Activated naive CD8-positive, alpha-beta T cell (primary cell): ENCODE measurements around the gene HLA-DPB1.
A peak's percentile ranks its signal among the peaks of the same experiment; 100 is the strongest.
"Not testable (repeated sequence)": the region's sequence is repeated elsewhere in the genome, so short reads cannot be mapped to it uniquely, and the experiment has no call there.

ENCODE experiments used
- H3K27ac Mint-ChIP-seq: one replicate; pipeline ENCODE4 v1.8.0; 2021; ENCODE audit warnings: mixed read lengths
- H3K27me3 Mint-ChIP-seq: one replicate; pipeline ENCODE4 v1.8.0; 2021; ENCODE audit warnings: mixed read lengths
- H3K36me3 Mint-ChIP-seq: one replicate; pipeline ENCODE4 v1.8.0; 2021; ENCODE audit warnings: mixed read lengths
- H3K4me1 Mint-ChIP-seq: one replicate; pipeline ENCODE4 v1.8.0; 2021; ENCODE audit warnings: low read depth, mixed read lengths
- H3K4me3 Mint-ChIP-seq: one replicate; pipeline ENCODE4 v1.8.0; 2021; ENCODE audit warnings: mild to moderate bottlenecking, mixed read lengths
- H3K9me3 Mint-ChIP-seq: one replicate; pipeline ENCODE4 v1.8.0; 2021; ENCODE audit warnings: low read depth, mixed read lengths

The HLA-DPB1 gene

GRCh38 chr6:33063435-33063834, 12.4 kb upstream of the HLA-DPB1 start:
- H3K27ac Mint-ChIP-seq, H3K4me1 Mint-ChIP-seq, H3K9me3 Mint-ChIP-seq, H3K27me3 Mint-ChIP-seq, H3K4me3 Mint-ChIP-seq: not testable (repeated sequence)
- H3K36me3 Mint-ChIP-seq = peaks cover 11% of the 10 kb centered on the region

GRCh38 chr6:33064723-33065122, 11.1 kb upstream of the HLA-DPB1 start:
- Mint-ChIP-seq H3K27ac (no peak overlapping the region), H3K4me1 (no peaks in the 10 kb centered on the region), H3K4me3 (no peak overlapping the region), H3K27me3 (no peaks in the 10 kb centered on the region), H3K36me3 (peaks cover 11% of the 10 kb centered on the region), H3K9me3 (no peaks in the 10 kb centered on the region)

DNA sequence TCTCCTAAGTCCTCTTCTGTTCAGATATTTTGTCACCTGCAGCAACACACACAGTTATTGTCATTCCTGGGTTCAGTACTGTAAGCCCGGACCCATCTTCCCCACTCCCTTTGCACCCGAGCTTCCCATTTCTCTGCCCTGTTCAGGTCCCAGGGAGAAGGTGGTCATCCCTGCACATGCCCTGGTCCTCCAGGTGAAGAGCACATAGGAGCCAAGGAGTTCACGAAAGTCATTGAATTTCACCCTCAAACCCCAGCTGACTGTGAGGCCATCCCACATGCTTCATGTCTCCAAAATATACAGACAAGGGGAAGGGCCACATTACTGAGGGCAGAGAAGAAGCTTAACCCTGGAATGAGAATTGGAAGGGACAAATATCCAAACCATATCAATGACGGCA, 10.5 kb upstream of the HLA-DPB1 start:
- Mint-ChIP-seq H3K27me3 (no peaks in the 10 kb centered on the region), H3K4me1 (no peaks in the 10 kb centered on the region), H3K27ac (no peak overlapping the region), H3K4me3 (no peak overlapping the region), H3K9me3 (no peaks in the 10 kb centered on the region), H3K36me3 (peaks cover 11% of the 10 kb centered on the region)

DNA sequence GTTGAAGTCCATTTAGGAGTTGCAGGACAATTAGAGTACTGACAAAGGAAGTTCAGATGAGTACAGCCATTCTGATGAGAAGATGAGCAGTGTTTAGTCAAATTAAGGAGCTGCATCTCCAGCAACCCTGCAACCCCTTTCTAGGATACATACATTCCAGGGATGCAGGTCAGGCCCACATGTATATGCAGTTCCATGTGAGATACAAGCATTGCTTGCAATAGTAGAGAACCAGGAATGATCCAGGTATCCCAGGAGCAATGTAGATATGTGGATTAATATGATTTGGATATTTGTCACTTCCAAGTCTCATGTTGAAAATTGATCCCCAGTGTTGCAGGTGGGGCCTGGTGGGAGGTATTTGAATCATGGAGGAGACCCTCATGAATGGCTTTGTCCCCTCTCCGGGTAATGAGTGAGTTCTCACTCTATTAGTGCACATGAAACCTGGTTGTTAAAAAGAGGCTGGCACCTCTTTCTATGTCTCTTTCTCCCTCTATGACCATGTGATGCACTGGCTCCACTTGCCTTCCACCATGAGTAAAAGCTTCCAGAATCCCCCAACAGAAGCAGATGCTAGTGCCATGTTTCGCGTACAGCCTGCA, 8.8 kb upstream of the HLA-DPB1 start:
- H3K4me1 Mint-ChIP-seq = peaks cover 6% of the 10 kb centered on the region

DNA sequence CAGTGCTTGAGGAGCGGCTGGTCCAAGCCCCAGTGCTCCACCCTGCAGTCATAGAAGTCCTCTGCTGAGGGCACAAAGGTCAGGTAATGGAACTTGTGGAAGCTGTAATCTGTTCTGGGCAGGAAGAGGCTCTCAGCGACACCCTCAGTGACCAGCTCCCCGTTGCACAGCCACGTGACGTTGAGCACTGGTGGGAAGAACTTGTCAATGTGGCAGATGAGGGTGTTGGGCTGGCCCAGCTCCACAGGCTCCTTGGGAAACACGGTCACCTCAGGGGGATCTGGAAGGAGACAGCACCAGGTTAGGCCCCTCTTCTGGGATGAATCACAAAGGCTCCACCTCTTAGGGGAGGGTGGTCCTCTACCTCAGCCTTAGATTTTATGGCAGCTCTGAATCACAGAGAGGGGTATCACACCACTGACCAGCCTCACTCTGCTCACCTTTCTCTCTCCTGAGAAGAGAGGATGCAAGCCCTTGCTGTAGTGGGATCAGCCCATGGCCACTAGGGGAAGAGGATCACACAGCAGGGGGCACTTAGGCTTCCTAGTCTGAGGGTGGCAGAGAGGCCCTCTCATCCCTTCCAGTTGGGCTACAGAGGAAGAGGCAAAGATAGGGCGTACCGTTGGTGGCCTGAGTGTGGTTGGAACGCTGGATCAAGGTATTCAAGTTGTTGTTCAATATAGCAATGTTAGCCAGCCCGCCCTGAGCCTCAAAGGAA, 6.6 kb upstream of the HLA-DPB1 start:
- no peak overlapping the region for H3K4me3 Mint-ChIP-seq

More for the DNA sequence above, 8.8 kb upstream of the HLA-DPB1 start:
- Mint-ChIP-seq H3K9me3 (no peaks in the 10 kb centered on the region), H3K4me3 (no peak overlapping the region), H3K36me3 (peaks cover 11% of the 10 kb centered on the region), H3K27ac (no peak overlapping the region), H3K27me3 (no peaks in the 10 kb centered on the region)

DNA sequence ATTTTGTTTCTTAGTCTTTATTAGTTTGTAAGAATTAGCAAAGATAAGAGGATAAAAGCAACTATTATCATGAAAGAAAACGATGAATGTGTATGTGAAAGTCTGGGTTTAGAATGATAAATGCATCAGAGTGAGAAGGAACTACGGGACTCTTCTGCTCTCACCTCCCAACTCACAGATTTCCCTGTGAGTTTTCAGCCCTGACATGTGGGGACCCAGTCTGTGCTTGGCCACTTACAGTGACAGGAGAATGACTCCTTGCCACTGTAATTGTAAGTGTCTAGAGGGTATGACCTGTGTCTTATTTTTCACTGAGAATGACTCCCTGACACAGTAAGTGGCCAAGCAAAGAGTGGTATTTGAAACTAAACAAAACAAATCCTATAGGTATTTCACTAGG, 4.9 kb upstream of the HLA-DPB1 start:
- H3K9me3 Mint-ChIP-seq = no peaks in the 10 kb centered on the region
- no peak overlapping the region for H3K4me3 Mint-ChIP-seq
- H3K27me3 Mint-ChIP-seq = no peaks in the 10 kb centered on the region
- peaks cover 5% of the 10 kb centered on the region for H3K36me3 Mint-ChIP-seq
- H3K4me1 Mint-ChIP-seq = peaks cover 25% of the 10 kb centered on the region
- H3K27ac Mint-ChIP-seq = no peak overlapping the region

More for the DNA sequence above, 6.6 kb upstream of the HLA-DPB1 start:
- no peaks in the 10 kb centered on the region for H3K27me3 Mint-ChIP-seq
- H3K36me3 Mint-ChIP-seq = peaks cover 9% of the 10 kb centered on the region
- H3K4me1 Mint-ChIP-seq = peaks cover 17% of the 10 kb centered on the region
- H3K9me3 Mint-ChIP-seq = no peaks in the 10 kb centered on the region
- no peak overlapping the region for H3K27ac Mint-ChIP-seq

DNA sequence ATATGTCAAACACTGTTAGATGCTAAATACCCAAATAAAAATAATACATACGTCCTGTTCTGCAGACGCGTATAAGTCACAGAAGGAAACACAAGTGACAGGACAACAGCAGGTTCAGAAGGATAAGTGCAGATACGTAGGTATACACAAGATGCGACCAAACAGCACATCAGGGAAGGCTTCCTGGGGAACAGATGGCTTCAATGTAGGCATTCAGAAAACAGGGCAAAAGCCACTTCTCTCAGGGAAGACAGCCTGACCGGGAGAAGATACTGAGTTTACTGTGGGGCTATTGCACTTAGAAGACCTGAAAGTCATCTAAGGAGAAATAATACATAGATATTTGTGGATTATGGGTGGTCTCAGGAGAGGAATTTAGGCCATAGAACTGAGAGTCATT, 4.2 kb upstream of the HLA-DPB1 start:
- H3K4me1 Mint-ChIP-seq = peaks cover 30% of the 10 kb centered on the region
- H3K27ac Mint-ChIP-seq = no peak overlapping the region
- peaks cover 3% of the 10 kb centered on the region for H3K36me3 Mint-ChIP-seq
- H3K27me3 Mint-ChIP-seq = no peaks in the 10 kb centered on the region
- H3K9me3 Mint-ChIP-seq = no peaks in the 10 kb centered on the region
- H3K4me3 Mint-ChIP-seq = peak overlapping the region; percentile 1

DNA sequence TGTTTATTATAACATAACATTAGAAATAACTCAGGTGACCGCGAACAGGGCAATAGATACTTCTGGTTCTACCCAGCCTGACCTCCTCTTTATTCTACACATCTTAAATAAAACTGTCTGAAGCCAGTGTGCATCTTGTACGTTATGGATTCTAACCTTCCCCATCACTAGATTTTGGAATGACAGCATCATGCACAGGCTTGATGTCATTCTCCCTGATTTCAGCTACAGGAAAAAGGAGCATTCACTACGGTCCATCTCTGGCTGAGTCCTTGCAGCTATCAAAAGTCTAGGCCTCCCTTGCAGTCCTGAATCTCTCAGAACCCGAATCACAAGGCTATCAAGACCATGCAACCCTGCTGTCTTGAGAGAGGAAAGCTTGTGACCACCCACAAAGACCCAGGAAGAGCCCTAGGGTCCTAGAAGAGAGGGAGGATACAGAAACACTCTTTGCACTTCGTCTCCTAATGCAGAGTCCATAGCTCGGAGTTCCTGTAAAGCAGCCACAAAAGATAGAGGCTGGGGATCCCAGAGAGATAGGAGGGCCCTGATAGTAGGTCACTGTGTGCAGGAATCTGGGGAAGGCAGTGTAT, 3.2 kb upstream of the HLA-DPB1 start:
- Mint-ChIP-seq H3K36me3 (no peaks in the 10 kb centered on the region), H3K4me1 (peaks cover 38% of the 10 kb centered on the region), H3K9me3 (no peaks in the 10 kb centered on the region)

DNA sequence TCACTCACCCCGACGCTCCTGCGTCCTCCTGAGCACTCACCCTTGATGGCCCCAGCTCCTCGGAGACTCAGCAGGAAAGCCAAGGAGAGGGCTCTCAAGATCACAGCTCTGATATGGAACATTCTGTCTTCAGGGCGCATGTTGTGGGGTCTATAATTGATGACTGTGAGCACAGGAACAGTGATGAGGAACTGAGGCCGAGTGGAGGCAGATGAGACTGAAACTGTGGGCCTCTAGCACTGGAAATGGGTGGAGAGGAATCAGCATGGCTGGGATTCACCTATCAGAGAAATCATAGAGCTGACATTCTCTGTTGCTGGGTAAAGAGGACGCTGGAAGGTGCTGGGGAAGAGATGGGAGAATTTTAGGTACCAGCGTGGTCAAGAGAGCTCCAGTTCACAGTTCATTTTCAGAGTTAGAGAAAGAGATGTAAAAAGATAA, 2.3 kb upstream of the HLA-DPB1 start, which contains the start of gene HLA-DPA1:
HLA-DPA1 (minus strand) TSS at position 219 of the 441 bp plus-strand sequence.
- H3K4me3 Mint-ChIP-seq = peak within 1 kb of the TSS; percentile 79
- peak within 1 kb of the TSS; percentile 38 for H3K27ac Mint-ChIP-seq
- H3K4me1 Mint-ChIP-seq = peaks cover 46% of the 10 kb centered on the region
- H3K27me3 Mint-ChIP-seq = no peaks in the 10 kb centered on the region
- H3K36me3 Mint-ChIP-seq = no peaks in the 10 kb centered on the region
- H3K9me3 Mint-ChIP-seq = no peaks in the 10 kb centered on the region

More for the DNA sequence above, 3.2 kb upstream of the HLA-DPB1 start:
- H3K27ac Mint-ChIP-seq = no peak overlapping the region
- H3K27me3 Mint-ChIP-seq = no peaks in the 10 kb centered on the region
- H3K4me3 Mint-ChIP-seq = no peak overlapping the region

DNA sequence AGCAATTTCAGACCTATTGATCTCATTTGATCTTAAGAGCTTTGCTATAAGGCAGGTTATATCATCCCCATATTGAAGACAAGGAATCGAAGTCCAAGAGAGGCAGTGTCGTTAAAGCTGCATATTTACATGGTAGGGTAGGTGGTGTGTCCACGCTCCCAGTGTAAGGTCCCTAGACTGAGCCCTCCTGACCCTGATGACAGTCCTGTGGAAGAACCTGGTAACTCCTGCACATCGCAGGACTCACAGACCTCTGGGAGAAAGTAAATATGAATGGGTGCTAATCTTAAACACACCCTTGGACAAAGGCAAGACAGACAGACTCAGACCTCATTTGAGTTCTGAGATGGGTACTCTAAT, 602 bp upstream of the HLA-DPB1 start:
- Mint-ChIP-seq H3K4me3 (peak overlapping the region; percentile 83), H3K4me1 (peaks cover 58% of the 10 kb centered on the region), H3K36me3 (peaks cover 2% of the 10 kb centered on the region), H3K27me3 (no peaks in the 10 kb centered on the region), H3K27ac (peak overlapping the region; percentile 67), H3K9me3 (no peaks in the 10 kb centered on the region)

DNA sequence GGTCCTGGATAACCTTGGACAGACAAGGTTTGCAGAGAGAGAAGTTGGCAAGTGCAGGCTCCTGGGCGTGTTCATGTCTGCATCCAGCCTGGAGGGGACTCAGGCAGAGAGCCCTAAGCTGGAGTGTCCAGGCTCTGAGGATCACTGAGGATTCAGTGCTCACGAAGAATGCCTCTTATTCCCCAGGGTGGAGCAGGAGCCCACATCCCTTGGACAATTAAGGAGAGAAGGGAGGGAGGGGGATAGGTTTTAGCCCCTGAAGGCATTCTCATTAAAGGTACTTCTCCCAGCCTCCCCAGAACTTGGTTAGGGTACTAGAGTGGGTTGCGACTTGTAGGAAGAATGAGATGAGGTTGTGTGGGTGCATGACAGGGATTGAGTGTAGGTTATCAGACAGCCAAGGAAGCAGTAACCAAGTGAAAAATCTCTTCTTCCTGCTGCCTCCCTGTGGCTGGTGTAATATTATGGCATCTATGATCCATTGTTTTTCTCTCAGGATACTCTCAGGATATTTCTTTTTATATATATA, 680 bp downstream of the HLA-DPB1 start:
- Mint-ChIP-seq H3K27me3 (no peaks in the 10 kb centered on the region), H3K27ac (peak overlapping the region; percentile 46), H3K9me3 (no peaks in the 10 kb centered on the region), H3K36me3 (peaks cover 4% of the 10 kb centered on the region), H3K4me3 (peak overlapping the region; percentile 83), H3K4me1 (peaks cover 66% of the 10 kb centered on the region)

GRCh38 chr6:33077908-33078307, 2.1 kb downstream of the HLA-DPB1 start:
- H3K9me3 Mint-ChIP-seq = no peaks in the 10 kb centered on the region
- peaks cover 61% of the 10 kb centered on the region for H3K4me1 Mint-ChIP-seq
- peak overlapping the region; percentile 74 for H3K4me3 Mint-ChIP-seq
- H3K27ac Mint-ChIP-seq = no peak overlapping the region
- peaks cover 4% of the 10 kb centered on the region for H3K36me3 Mint-ChIP-seq
- H3K27me3 Mint-ChIP-seq = no peaks in the 10 kb centered on the region

DNA sequence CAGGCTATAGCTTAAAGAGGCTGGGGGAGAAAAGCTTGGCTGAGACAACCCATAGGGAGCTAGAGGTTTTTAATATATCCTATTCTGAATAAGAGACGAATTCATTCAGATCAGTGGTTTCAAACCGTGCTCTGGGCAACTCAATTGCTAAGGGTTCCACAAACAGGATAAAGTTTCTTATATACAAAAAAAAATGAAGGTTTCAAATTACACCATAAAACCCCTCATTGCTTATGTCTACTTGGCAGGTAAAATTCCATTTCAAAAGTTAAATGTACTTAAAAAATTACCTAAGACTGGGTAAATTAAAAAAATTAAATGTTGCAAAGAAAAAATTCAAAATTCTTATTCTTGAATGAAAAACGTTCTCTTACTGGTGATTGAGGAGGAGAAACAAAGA, 2.7 kb downstream of the HLA-DPB1 start:
- Mint-ChIP-seq H3K4me3 (no peak overlapping the region), H3K27me3 (no peaks in the 10 kb centered on the region), H3K4me1 (peaks cover 60% of the 10 kb centered on the region), H3K36me3 (peaks cover 4% of the 10 kb centered on the region), H3K9me3 (no peaks in the 10 kb centered on the region), H3K27ac (no peak overlapping the region)

DNA sequence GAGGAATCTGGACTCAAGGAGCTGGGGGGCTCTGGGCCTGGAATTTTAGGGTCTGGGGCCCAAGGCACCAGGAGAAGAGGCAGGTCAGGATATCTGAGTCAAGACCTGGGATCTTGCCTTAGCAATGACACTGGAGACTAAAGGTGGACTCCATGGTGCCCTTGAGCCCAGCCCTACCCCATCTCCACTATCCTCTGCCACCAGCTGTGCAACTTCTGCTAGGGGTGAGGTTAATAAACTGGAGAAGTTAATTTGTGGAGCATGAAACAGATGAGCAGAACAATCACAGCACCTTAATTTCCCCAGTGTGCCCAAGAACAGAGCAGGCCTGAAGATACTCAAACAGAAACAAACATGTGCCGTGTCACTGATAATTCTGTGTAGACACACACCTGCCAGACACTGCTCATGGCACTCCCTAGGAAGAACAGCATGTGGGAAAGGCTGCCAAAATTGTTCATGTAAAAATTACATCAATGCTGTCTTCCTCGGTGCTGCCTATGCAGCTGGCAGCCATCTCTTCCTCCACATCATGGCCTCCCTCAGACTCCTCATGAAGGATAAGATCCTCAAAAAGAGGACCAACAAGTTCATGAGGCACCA, 3.2 kb downstream of the HLA-DPB1 start:
- Mint-ChIP-seq H3K27me3 (no peaks in the 10 kb centered on the region), H3K27ac (no peak overlapping the region), H3K36me3 (peaks cover 4% of the 10 kb centered on the region), H3K9me3 (no peaks in the 10 kb centered on the region), H3K4me3 (no peak overlapping the region), H3K4me1 (peaks cover 57% of the 10 kb centered on the region)

DNA sequence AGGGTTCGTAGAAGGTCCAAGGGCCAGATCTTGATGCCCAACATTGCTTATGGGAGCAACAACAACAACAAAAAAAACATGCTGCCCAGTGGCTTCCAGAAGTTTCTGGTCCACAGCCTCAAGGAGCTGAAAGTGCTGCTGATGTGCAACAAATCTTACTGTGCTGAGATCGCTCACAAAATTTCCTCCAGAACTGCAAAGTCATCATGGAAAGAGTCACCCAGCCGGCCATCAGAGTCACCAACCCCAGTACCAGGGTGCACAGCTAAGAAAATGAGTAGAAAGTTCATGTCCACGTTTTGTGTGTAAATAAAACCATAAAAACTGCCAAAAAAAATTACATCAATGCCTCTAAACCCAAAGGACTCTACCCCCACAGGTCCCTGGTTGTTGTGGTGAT, 3.8 kb downstream of the HLA-DPB1 start:
- H3K4me1 Mint-ChIP-seq = peaks cover 57% of the 10 kb centered on the region
- no peak overlapping the region for H3K4me3 Mint-ChIP-seq

More for the DNA sequence above, 3.8 kb downstream of the HLA-DPB1 start:
- H3K27me3 Mint-ChIP-seq = no peaks in the 10 kb centered on the region
- no peaks in the 10 kb centered on the region for H3K9me3 Mint-ChIP-seq
- H3K36me3 Mint-ChIP-seq = peaks cover 4% of the 10 kb centered on the region
- no peak overlapping the region for H3K27ac Mint-ChIP-seq
